ENCODE results near the gene ANKFY1.

GRCh38 chr17:4187076-4187475, 76.7 kb downstream of the ANKFY1 start:
- no peak for TF ChIP-seq CTCF (IDR thresholded peaks at IDR 0.05)
- TF ChIP-seq POLR2A (IDR thresholded peaks at IDR 0.05), result no peak

Data from vagina (tissue), 2 donors.